Measurements from ENCODE around the gene KCNIP4. TPM values are rescaled to one million over a fixed set of nuclear protein-coding genes. Genes with fewer than 3 reads are reported as not detected.

KCNIP4 gene
- total and polyA plus RNA-seq, 7 donors: 0.03 TPM; not detected in 6

- no peak for ATAC-seq
- H3K4me1 ChIP-seq: no peaks in the 10 kb centered on the region
- intact Hi-C loops (cut with DNase I): no loop called here
- no peaks in the 10 kb centered on the region for H3K9me3 ChIP-seq
- H3K4me3 ChIP-seq: no peak overlapping the region
- no peaks in the 10 kb centered on the region for H3K27me3 ChIP-seq (ENCODE audit: insufficient read depth in 3 of 3, low read length in 2 of 3)
- TF ChIP-seq, protein P1, sequence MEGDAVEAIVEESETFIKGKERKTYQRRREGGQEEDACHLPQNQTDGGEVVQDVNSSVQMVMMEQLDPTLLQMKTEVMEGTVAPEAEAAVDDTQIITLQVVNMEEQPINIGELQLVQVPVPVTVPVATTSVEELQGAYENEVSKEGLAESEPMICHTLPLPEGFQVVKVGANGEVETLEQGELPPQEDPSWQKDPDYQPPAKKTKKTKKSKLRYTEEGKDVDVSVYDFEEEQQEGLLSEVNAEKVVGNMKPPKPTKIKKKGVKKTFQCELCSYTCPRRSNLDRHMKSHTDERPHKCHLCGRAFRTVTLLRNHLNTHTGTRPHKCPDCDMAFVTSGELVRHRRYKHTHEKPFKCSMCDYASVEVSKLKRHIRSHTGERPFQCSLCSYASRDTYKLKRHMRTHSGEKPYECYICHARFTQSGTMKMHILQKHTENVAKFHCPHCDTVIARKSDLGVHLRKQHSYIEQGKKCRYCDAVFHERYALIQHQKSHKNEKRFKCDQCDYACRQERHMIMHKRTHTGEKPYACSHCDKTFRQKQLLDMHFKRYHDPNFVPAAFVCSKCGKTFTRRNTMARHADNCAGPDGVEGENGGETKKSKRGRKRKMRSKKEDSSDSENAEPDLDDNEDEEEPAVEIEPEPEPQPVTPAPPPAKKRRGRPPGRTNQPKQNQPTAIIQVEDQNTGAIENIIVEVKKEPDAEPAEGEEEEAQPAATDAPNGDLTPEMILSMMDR (IDR thresholded peaks at IDR 0.05): no peak
- H3K27ac ChIP-seq: no peak overlapping the region
- no peak for DNase-seq
- WGBS, 3 donors: 60 to 71% (median 62%) methylated on average over 2 of the region's 2 CpGs
- H3K36me3 ChIP-seq (ENCODE audit: insufficient read depth in 1 of 2, low read depth in 1 of 2): no peaks in the 10 kb centered on the region
These were observed 756.2 kb downstream of the KCNIP4 start for GRCh38 chr4:21192367-21192766.

DNA sequence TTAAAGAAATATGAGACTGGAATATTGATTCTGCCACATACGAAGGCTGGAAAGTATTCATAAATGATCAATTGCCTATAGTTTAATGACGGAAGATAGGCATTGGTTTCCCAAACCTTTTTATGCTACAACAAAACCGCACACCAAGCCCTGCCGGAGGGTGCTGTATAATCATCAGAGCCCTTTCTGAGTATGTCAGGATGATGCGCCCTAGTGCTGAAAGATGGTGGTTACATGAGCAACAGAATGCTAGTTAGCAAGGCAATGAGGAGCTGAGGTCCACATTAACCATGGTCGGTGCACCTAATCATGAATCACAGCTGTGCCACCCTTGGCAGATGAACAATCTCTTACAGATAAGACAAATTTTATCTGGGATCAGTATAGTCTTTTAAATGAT is 757.3 kb downstream of the KCNIP4 start:
- Histone ChIP-seq H3K4me3 (no peak overlapping the region), H3K4me1 (no peaks in the 10 kb centered on the region), H3K9me3 (no peaks in the 10 kb centered on the region), H3K36me3 (ENCODE audit: insufficient read depth in 1 of 2, low read depth in 1 of 2) (no peaks in the 10 kb centered on the region), H3K27ac (no peak overlapping the region), H3K27me3 (ENCODE audit: insufficient read depth in 3 of 3, low read length in 2 of 3) (no peaks in the 10 kb centered on the region)
- TF ChIP-seq, protein P1 (IDR thresholded peaks at IDR 0.05): no peak
- intact Hi-C loops (cut with DNase I): no loop called here
- ATAC-seq (no peak), DNase-seq (no peak)
- WGBS, 3 donors: 74 to 84% (median 74%) methylated on average over 6 of the region's 6 CpGs

GRCh38 chr4:21184788-21185187 is 763.8 kb downstream of the KCNIP4 start:
- no peaks in the 10 kb centered on the region for H3K4me1 ChIP-seq
- ATAC-seq (no peak), DNase-seq (no peak)
- intact Hi-C loops (cut with DNase I): no loop called here
- no peaks in the 10 kb centered on the region for H3K9me3 ChIP-seq
- 73 to 81% (median 76%) methylated on average over 2 of the region's 2 CpGs for WGBS, 3 donors
- TF ChIP-seq, protein P1 (IDR thresholded peaks at IDR 0.05): no peak
- H3K4me3 ChIP-seq: no peak overlapping the region
- H3K36me3 ChIP-seq (ENCODE audit: insufficient read depth in 1 of 2, low read depth in 1 of 2): no peaks in the 10 kb centered on the region
- no peaks in the 10 kb centered on the region for H3K27me3 ChIP-seq (ENCODE audit: insufficient read depth in 3 of 3, low read length in 2 of 3)
- H3K27ac ChIP-seq: no peak overlapping the region

GRCh38 chr4:21181716-21182115 is 766.9 kb downstream of the KCNIP4 start:
- no peaks in the 10 kb centered on the region for H3K4me1 ChIP-seq
- H3K9me3 ChIP-seq: no peaks in the 10 kb centered on the region
- H3K36me3 ChIP-seq (ENCODE audit: insufficient read depth in 1 of 2, low read depth in 1 of 2): no peaks in the 10 kb centered on the region
- DNase-seq (no peak), ATAC-seq (no peak)
- H3K27me3 ChIP-seq (ENCODE audit: insufficient read depth in 3 of 3, low read length in 2 of 3): no peaks in the 10 kb centered on the region
- no peak overlapping the region for H3K4me3 ChIP-seq
- TF ChIP-seq, protein P1 (IDR thresholded peaks at IDR 0.05): no peak
- no peak overlapping the region for H3K27ac ChIP-seq
- intact Hi-C loops (cut with DNase I): no loop called here

DNA sequence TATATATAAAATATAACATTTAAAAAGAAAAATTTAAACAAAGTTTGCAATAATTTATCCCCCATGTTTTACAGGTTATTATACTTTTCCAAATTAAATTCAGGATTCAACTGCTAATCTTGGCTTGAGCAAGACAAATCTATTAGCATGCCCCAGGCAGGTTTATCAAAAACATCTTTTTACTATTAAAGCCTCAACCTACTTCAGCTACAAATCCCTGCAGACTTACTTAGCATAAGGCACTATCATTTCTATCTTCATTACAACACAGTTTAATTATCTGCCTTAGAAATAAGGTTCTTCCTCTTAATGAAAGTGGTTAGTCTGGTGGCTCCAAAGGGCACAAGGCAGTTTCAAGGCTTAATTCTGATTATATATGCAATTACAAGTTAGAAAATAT is 770.7 kb downstream of the KCNIP4 start:
- Histone ChIP-seq H3K27ac (no peak overlapping the region), H3K27me3 (ENCODE audit: insufficient read depth in 3 of 3, low read length in 2 of 3) (no peaks in the 10 kb centered on the region), H3K4me3 (no peak overlapping the region), H3K4me1 (no peaks in the 10 kb centered on the region), H3K9me3 (no peaks in the 10 kb centered on the region), H3K36me3 (ENCODE audit: insufficient read depth in 1 of 2, low read depth in 1 of 2) (no peaks in the 10 kb centered on the region)
- DNase-seq (no peak), ATAC-seq (no peak)
- intact Hi-C loops (cut with DNase I): no loop called here
- TF ChIP-seq, protein P1 (IDR thresholded peaks at IDR 0.05): no peak

Measured in psoas muscle (tissue), 8 donors.